CD4-positive, alpha-beta T cell treated with Interleukin-6 for 4 hours (primary cell): ENCODE measurements around the gene SMCO2.
A peak's percentile ranks its signal among the peaks of the same experiment; 100 is the strongest.

Experiments
- DNase-seq: peaks from one replicate; pipeline ENCODE4 v3.0.0-alpha.2; 2020; ENCODE audit warnings: mixed read lengths

The SMCO2 gene

DNA sequence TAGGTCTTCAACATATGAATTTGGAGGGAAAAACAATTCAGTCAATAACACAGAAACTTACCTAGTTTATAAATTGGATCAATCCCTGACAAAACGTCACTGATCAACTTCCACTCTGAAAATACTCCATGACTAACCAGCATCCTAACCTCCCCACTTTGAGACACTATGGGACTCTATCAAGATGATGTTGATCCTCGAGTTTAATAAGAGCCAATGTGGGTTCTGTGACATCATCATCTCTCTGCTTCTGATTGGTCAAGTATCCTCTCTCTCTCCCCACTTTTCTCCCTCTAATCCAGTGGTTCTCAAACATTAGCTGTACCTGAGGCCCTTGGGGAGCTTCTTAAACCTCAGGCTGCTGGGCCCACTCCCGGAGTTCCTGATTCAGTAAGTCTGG lies at the start of gene SMCO2:
Gene SMCO2, plus strand, starts transcription at position 301 of the 400 bp plus-strand sequence. CDS start 23,896 bp downstream, outside the sequence.
- no peak for DNase-seq

DNA sequence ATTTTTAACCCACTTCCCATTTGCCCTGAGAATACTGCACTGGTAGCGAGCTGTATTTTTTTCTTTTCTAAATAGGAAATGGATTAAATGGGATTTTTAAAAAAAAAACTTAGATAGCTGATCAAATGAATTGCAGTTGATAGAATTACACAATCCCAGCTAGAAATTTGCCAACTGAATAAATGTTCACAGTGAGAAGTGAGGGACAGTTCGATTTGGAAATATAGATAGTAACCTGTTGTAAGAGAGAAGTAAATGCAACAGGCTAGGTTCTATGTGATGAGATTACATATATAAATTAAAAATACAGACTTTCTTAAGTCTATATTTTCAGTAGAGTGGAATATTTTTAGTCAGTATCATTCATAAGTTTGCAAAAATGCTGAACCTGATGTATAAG lies 48.1 kb upstream of the SMCO2 start:
- DNase-seq = no peak

DNA sequence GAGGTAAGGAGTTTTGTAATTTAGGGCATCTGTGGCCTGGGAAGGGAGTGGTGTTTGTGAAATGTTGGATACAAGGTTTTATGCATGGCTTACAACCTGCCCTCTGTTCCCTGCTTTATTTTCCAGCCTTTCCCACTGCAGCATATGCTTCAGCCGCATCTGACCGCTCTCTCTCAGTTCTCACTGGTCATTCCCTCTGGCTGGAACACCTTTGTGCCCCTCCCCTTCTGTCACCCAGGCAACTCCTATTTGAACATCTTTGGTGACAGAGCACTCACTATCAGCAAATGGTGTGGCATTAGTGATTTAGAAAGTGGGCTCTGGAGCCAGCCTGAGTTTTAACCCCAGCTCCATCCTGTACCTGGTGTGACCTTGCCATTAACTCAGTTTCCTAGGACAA lies 47.5 kb upstream of the SMCO2 start:
- no peak for DNase-seq

DNA sequence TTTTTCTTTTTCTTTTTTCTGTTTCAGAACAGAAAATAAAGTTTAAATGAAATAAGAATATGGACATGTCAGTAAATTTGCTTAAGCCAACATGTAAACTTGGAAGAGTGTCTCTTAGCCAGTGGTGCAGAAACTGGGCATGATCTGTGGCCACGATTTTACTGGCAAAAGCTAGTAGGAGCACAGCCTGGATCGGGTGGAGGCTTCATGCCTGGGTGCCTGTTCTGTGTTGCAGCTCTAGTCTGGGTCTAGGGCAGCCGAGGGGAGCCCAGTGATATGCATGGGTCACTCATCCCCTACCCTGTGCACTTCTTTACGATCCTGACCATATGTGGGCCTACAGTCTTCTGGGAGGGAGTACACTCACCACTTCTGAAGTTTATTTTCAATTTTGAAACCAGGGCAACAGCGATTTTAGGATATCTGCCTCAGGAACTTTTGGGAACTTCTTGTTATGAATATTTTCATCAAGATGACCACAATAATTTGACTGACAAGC lies 45.6 kb upstream of the SMCO2 start:
- no peak for DNase-seq

DNA sequence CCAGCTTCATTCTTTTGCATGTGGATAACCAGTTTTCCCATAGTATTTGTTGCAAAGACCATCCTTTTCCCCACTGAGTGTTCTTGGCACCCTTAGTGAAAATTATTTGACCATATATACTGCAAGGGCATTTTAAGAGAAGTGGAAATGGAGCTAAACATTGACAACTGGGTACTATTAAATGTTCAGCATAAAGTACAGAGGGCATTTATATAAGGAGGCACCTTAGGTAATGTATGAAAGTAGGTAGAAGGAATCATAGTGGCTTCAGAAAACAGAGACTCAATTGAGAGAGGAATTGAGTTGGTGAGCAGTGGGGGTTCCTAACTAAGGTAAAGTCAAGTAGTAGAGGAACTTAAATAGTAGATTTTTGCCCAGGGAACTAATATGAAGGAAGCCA lies 34.5 kb upstream of the SMCO2 start:
- DNase-seq = no peak

DNA sequence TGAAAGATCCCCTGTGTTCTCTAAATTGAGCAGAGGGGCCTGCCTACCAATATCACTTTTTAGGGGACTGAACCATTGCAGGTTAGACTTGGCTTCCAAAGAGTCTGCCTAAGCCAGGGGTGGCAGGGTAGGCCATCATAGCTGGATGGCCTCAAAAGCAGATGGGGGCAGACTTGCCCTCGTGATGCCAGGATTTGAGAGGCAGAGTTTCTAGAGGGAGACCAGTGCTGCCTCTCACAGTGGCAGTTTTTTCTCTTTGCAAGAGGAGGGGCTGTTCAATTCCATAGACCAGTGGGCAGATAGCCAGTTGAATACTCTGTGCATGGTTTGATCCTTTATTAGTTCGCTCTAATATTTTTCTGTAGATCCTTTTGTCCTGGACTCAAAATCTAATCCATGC lies 23.8 kb upstream of the SMCO2 start:
- no peak for DNase-seq

DNA sequence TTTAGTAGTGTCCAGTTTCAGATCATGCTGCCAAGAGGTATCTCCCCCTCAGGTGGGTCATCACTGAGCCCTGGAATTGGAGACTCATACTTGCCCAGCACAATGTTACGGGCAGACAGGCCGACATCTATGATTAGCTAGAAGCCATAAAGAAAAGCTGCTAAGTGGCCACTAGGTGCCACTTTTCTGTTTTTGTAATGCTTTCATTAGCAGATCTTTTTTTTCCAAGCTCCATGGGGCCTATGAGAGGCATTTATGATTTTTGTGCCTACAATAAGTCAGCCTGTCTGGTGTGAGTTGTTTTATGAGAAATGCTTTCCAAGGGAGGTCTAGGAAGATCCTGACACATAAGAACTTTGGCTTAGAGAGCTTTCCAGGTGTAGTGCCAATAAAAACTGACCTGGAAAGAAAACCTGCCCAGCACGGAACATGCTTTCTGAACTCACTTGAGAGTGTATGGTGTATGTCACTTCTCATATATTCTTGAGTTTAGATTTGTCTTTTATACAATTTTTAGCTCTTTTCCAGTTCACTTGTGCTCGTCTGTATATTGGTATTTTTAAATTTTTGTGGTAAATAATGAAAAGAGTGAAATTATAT lies 21.8 kb upstream of the SMCO2 start:
- DNase-seq = no peak

DNA sequence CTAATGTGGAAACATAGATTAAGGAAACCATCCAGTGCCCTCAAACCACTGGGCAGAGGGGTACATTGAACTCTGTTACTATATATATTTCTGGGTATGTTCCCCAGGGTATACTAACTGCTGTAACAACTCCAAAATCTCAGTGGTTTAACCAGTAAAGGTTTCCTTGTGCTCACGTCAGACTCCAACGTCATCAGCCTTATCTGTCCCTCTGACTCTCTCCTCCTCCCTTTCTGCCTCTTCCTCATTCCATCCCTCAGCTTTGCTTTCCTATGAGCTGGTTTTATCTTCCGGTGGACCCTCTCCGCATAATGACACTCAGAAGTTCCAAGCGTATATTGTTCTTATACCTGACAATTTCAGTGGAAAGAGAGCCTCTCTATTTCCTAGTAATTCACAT lies 21.2 kb upstream of the SMCO2 start:
- no peak for DNase-seq

DNA sequence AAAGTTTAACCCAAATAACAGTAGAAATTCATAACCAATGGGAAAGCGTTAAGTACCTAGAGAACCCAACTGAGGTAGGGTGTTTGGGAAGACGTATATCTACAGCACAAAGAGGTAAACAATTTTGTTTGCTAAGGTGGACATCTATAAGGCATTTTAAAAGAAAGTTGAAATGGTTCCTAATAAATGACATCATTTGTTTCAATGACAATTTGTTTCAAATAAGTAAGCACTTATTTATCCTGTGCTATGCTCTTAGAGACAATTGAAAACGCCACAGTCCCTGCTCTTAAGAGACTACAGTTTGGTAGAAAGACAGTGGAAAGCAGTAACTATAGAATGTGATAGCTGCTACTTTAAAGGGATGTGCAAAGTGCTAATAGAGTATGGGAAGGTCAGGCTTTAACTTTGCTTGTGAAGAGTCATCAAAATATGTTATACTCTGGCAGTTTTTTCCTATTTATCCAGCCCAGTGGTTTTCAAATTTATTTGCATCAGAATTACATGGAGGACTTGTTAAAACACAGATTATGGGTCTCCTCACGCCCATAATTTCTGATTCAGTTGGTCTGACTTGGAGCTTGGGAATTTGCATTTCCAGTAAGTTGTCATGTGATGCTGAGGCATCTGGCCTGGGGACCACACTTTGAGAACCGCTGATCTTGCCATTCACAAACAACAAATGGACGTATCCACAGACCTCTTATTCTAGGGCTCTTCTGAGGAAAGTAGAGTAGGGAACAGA lies 19.6 kb upstream of the SMCO2 start:
- DNase-seq = no peak

DNA sequence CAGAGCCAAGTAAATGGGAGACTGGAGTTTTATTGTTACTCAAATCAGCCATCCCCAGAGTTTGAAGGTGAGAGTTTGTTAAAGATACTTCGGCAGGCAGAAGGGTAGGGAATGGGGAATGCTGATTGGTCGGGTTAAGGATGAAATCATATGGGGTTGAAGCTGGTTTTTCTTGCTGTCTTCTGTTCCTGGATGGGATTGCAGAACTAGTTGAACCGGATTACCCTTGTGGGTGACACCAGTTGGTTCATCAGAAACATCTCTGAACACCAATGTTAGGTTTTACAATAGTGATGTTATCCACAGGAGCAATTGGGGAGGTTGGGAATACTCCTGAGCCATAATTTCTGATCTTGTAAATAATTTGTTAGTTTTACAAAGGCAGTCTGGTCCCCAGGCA lies 18.7 kb upstream of the SMCO2 start:
- no peak for DNase-seq

DNA sequence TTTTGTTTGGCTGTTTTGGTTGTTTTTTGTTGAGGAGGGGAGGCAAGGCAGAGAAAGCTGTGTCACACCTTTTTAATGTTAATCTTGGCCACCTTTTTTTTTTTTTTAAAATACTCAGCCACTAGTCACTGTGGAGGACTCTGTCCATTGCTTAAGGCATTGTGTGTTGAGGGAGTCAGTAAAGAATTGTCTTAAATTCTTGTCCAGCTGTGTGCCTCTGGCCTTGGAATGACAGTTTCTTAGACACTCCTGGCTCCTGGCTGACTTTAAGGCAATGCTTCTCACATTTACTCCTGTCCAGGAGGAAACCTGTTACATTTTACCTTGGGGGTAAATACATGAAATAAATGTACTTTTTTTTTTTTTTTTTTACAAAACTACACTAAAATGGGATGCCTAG lies 18.1 kb upstream of the SMCO2 start:
- DNase-seq = no peak

DNA sequence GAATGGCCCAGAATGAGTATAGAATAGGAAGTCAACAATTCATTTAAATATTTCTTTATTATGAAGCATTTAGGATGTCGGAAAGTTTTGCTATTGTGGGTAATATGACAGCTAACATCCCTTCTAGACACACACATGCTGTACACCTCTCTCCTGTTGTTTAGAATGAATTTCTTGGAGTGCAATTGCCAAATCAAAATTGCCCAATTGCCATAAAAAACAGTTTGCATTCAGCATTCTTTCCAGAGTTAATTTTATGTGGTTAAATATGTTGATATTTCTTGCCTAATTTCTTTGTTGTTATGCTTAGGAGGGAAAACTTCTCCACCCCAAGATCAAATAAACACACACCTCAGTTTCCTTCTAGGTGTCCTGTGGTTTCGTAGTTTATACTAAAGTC lies 16.9 kb upstream of the SMCO2 start:
- DNase-seq = no peak

DNA sequence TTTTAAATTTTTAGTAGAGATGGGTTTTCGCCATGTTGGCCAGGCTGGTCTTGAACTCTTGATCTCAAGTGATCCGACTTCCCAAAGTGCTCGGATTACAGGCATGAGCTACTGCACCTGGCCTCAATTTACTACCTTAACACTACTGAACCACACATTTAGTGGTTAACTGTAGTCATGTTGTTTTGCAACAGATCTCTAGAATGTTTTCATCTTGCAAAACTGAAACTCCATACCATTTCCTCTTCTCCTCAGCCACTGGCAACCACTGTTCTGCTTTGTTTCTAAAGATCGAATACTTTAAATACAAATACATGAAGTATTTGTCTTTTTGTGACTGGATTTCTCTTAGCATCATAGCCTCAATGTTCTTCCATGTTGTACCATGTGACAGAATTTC lies 15.4 kb upstream of the SMCO2 start:
- no peak for DNase-seq

DNA sequence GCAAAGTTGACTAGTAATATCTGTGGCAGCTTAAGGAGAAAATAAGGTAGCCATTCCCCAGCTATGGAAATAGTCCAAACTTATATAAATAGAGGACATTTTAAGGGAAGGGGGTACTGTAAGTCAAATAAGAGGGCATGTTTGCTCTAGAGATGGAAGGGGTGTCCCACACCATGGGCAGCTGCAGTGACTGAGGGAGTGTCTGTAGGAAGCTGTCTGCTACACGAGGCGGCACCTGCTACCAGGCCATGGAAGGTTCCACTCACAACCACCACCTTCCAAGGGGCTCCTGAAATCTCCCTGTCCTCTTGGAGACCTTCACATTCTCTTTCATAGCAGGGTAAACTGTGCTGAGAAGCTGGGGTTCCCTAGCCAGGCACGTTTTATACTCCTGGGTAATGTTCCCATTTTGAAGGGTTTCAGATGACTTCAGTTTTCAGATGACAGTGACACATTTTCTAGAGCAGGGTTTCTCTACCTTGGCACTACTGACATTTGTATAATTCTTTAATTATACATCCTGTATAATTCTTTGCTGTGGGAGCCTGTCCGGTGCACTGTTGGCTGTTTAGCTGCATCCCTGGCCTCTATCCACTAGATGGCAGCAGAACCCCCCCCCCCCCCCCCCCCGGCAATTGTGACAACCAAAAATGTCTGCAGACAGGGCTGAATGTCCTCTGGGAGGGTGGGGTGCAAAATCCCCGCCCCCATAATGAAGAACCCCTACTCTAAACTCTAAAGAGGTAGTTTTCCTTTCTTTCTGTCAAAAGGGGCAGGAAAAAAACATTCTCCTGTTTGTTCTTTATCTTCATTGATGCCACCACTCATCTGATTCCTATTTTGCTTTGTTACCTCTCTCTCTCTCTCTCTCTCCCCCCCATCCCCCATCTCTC lies 11.6 kb upstream of the SMCO2 start:
- peak; percentile 53 for DNase-seq

DNA sequence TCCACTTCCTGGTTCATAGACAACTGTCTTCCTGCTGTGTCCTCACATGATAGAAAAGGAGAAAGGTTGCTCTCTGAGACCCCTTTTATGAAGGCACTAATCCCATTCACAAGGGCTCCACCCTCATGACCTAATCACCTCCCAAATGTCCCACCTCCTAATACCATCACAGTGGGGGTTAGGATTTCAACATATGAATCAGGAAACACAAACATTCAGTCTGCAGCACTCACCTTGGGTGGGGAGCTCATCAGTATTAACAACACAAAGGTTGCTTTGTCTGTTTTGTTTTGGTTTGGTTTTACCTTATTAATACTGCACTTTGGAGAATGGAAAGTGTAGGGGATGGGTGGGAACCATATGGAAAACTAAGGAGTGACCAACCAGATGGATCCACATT lies 10.5 kb upstream of the SMCO2 start:
- DNase-seq = no peak

DNA sequence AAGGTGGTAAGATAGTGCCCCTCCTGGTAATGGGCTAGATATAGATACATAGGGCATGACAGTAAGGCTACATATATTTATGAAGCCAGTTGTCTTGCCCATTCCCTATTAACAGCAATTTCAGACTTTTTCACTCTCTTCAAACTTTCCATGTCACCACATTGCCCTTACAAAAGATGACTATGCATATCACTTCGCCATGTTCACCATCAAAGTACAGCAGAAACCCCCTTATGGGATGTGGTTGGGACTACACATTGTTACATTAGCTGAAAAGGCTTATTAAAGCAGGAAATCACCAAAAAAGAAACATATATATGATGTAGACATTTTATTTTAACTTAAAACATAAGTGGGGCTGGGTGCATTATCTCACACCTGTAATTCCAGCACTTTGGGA lies 9.8 kb upstream of the SMCO2 start:
- no peak for DNase-seq

DNA sequence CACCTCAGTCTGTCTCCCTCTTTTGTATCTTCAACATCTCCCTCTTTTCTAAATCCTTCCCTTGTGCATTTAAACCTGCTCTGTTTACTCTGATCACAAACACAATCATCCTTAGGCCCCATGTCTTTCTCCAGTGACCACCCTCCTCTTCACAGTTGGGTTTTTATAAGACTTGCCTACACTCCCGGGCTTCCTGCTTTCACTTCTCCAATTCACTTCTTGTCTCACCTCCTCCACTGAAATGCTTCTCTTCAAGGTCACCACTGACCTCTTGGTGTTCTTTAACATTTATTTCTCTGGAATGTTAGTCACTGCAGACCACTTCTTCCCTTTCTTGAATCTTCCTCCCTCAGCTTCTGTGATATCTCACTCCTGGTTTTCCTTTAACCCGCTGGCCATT lies 8.7 kb upstream of the SMCO2 start:
- no peak for DNase-seq

DNA sequence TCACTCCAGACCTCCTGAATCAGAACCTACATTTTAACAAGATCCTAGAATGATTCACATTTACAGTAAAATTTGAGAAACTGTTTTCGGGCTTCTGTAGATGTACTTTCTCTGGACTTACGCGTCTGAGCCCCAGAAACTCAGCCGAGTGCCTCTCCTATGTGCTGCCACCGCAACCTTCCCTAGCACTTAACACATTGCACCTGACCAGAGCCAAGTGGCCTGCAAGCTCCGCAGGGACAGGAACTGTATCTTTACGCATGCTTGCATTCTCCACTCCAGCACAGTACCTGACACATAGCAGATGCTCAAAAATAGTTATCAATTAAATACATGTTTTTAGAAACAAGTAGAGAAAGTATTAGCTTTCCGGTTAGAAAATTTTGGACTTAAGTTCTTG lies 1.2 kb downstream of the SMCO2 start:
- DNase-seq = no peak

DNA sequence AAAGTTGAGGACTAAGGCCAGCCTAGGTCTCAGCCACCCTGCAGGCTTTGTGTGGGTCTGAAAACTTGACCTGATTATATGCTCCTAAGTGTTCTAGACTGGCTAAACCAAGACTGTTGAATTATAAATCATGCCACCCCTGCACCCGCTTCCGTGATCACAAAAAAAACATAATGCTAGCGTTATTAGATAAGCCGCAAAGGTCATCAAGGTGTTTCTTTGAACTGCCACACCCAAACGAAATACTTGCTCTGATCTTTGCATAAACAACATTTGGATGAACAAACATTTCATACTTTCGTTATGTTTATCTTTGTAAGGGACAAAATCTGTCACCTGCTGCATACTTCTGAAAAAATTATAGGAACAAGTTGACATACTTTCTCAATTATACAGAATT lies 2.5 kb downstream of the SMCO2 start:
- DNase-seq = no peak

DNA sequence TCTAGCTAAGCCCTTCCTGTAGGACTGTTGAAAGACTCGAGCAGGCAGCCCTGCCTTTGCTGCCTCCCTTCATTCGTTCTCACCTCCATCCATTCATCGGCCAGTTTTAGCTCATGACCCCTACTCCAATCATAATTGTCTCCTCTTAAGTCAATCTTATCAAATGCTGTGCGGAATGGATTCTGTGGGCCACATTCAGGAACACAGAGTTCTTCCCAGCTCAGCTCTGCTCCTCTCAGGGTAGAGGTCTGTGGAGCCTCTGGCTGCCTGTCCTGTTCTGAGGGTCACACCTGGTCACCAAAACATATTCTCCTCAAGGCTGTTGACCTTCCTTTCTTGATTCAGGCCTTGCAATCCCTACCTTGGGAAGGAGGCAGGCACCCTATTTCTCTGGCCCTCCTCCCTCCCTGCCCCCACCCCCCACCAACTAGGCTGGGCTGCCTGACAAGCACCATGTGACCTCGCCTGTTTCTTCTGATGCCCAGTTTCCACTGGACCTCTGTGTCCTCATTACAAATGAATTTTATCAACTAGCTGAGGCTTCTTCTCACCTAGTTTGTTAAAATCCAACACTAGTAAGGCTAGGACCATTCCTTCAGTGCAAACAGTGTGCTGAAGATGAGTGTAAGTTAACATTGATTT lies 3.5 kb downstream of the SMCO2 start:
- DNase-seq = no peak

DNA sequence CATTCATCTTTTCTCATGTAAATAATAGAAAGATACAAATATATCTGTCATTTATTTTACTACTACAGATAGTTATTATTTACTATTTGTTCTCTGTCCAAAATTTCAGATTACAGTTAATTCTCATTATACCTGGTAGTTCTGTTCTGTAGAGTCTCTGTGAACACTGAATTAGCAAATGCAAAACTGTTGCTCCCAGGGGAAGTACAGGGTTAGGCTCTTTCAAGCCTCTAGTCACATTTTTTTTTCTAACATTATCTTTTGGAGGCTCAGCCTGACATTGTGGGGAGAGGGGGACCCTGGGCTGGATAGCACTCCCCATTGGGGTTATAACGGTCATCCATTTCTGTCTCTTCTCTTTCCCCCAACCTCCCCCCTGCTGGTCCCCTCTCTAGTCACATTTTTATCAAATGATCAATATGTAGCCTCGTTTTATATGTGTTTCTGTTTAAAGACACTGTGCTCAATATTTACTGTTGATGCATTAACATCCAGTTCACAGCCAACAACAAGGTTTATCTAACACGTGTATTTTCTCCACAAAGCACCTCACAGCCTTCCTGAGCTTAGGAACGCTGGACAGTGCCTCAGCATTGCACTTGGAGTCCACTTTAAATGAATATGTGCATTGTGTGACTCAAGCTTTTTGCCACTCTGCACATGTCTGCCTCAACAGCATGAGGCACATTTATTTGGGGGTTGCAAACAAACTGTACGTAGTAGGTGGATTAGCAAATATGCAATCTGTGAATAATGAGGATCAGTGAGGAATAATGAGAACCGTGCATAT lies 4.7 kb downstream of the SMCO2 start:
- DNase-seq = no peak

DNA sequence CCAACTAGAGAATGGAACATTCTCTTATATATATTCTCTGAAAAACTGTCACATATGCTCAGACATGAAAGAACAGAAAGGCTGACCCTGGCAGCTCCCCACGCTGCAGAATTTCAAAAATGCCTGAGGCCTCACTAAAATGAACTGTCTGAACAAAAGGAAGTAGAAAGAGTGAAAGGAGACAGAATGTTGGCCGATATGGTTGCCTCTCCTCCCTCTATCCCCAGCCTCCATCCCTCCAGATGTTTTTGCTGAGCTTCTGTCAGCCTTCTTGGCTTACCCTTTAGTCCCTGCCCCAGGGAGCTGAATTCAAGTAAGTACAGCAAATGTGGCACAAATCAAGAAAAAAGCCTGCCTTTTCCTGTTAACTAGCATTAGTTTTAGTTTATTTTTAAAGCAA lies 6.9 kb downstream of the SMCO2 start:
- DNase-seq = no peak
